NOMO-1 (cell line): ENCODE measurements around the gene R3HCC1L.
A peak's percentile ranks its signal among the peaks of the same experiment; 100 is the strongest.

Experiments
- DNase-seq, 2 experiments: peaks; one replicate each; lab custom pipeline; 2025; ENCODE audit not compliant: unreplicated experiment in 2 of 2; lab: John Stamatoyannopoulos, UW

Gene R3HCC1L

GRCh38 chr10:98257961-98258360 is 123.5 kb downstream of the R3HCC1L start:
- no peak for DNase-seq

- no peak for DNase-seq
These were observed 124.4 kb downstream of the R3HCC1L start for GRCh38 chr10:98258683-98259454.

- peak; percentile 63 to 94 for DNase-seq
These were observed 125.3 kb downstream of the R3HCC1L start for GRCh38 chr10:98259606-98260315.

GRCh38 chr10:98260350-98260749 is 125.9 kb downstream of the R3HCC1L start:
- no peak for DNase-seq

- DNase-seq, result no peak
These were observed 126.3 kb downstream of the R3HCC1L start for GRCh38 chr10:98260752-98261151.

- no peak for DNase-seq
These were observed 127.2 kb downstream of the R3HCC1L start for GRCh38 chr10:98261436-98262277.

- peak; percentile 42 to 67 for DNase-seq
These were observed 128.1 kb downstream of the R3HCC1L start for GRCh38 chr10:98262571-98262970.

GRCh38 chr10:98263088-98263487 is 128.6 kb downstream of the R3HCC1L start:
- DNase-seq, result no peak

GRCh38 chr10:98264378-98265065 is 130.1 kb downstream of the R3HCC1L start:
- DNase-seq, result peak in 1 of 2 experiments; percentile 22

GRCh38 chr10:98265403-98266378 is 131.2 kb downstream of the R3HCC1L start:
- peak in 1 of 2 experiments; percentile 45 for DNase-seq

- DNase-seq, result no peak
These were observed 132.2 kb downstream of the R3HCC1L start for GRCh38 chr10:98266647-98267046.

GRCh38 chr10:98267069-98267893 is 132.8 kb downstream of the R3HCC1L start:
- no peak for DNase-seq

GRCh38 chr10:98267894-98268693 is 133.6 kb downstream of the R3HCC1L start, which contains the start of gene LOXL4:
Gene LOXL4 (minus strand): TSS chr10:98268194. CDS start chr10:98263019, 5,175 bp downstream.
- DNase-seq, result peak; percentile 20 to 51

- no peak for DNase-seq
These were observed 134.4 kb downstream of the R3HCC1L start for GRCh38 chr10:98268694-98269431.

- no peak for DNase-seq
These were observed 135.0 kb downstream of the R3HCC1L start for GRCh38 chr10:98269435-98269912.

GRCh38 chr10:98270073-98270740 is 135.8 kb downstream of the R3HCC1L start:
- DNase-seq, result no peak
